SK-N-MC (cell line): ENCODE measurements around the gene FAM184A.

Source experiments
- EZH2 ChIP-seq: fragments of 200-600 bp; sonication (generic); IDR thresholded peaks from one replicate; pipeline ENCODE4 v1.6.1; 2017; ENCODE audit warnings: antibody characterized with exemption
- FOXP2 ChIP-seq: optimal IDR thresholded peaks from 2 replicates; pipeline ENCODE3; 2011; ENCODE audit warnings: mild to moderate bottlenecking, moderate library complexity; ENCODE audit not compliant: insufficient read depth; ENCODE audit errors: extremely low read length, control extremely low read depth
- POLR2AphosphoS5 ChIP-seq: IDR thresholded peaks from 2 replicates; pipeline ENCODE4 v1.6.1; 2012; ENCODE audit warnings: mild to moderate bottlenecking, low read depth, low read length, borderline replicate concordance

- no peak for TF ChIP-seq EZH2
- no peak for TF ChIP-seq POLR2AphosphoS5
- TF ChIP-seq FOXP2: no peak
Measured at GRCh38 chr6:118913161-118913560, 165.3 kb downstream of the FAM184A start.
